HAP-1 (cell line): ENCODE data around the gene CYP46A1.
A peak's percentile ranks its signal among the peaks of the same experiment; 100 is the strongest.
"Not testable (repeated sequence)": the region's sequence is repeated elsewhere in the genome, so short reads cannot be mapped to it uniquely, and the experiment has no call there.

Experiments
- DNase-seq, 2 experiments: peaks; one replicate each; pipeline ENCODE4 v3.0.0-alpha.2; 2016 to 2020; ENCODE audit warnings: low spot score in 2 of 2
- H3K27me3 ChIP-seq: fragments of 250-450 bp; sonication (Bioruptor Pico); 2 replicates; pipeline ENCODE4 v1.5.1; 2020; ENCODE audit warnings: low read depth, mild to moderate bottlenecking, moderate library complexity
- H3K36me3 ChIP-seq: fragments of 250-450 bp; sonication (Bioruptor Pico); replicated peaks from 2 replicates; pipeline ENCODE4 v1.5.1; 2020; ENCODE audit warnings: mild to moderate bottlenecking
- H3K4me1 ChIP-seq: fragments of 250-450 bp; sonication (Bioruptor Pico); 2 replicates; pipeline ENCODE4 v1.5.1; 2020; ENCODE audit warnings: mild to moderate bottlenecking
- H3K4me3 ChIP-seq: fragments of 250-450 bp; sonication (Bioruptor Pico); 2 replicates; pipeline ENCODE4 v1.5.1; 2020; ENCODE audit warnings: mild to moderate bottlenecking, moderate library complexity
- H3K9me3 ChIP-seq: fragments of 250-450 bp; sonication (Bioruptor Pico); 2 replicates; pipeline ENCODE4 v1.5.1; 2020; ENCODE audit warnings: mild to moderate bottlenecking, moderate library complexity
- in situ Hi-C: fragments of 300-500 bp; cut with MboI; formaldehyde crosslinking; loops from 3 replicates; pipeline ENCODE4 v1.14.3; 2020; ENCODE audit warnings: low sequenced_read_pairs, inconsistent platforms, mixed read lengths

Gene CYP46A1

GRCh38 chr14:99649219-99649618 is 34.9 kb upstream of the CYP46A1 start:
- H3K4me3 ChIP-seq, result no peak overlapping the region
- in situ Hi-C loops, result no loop called here
- no peaks in the 10 kb centered on the region for H3K9me3 ChIP-seq
- no peaks in the 10 kb centered on the region for H3K4me1 ChIP-seq
- no peaks in the 10 kb centered on the region for H3K27me3 ChIP-seq
- no peaks in the 10 kb centered on the region for H3K36me3 ChIP-seq
- DNase-seq, result no peak

- no peak overlapping the region for H3K4me3 ChIP-seq
- H3K4me1 ChIP-seq, result no peaks in the 10 kb centered on the region
- no peaks in the 10 kb centered on the region for H3K9me3 ChIP-seq
- in situ Hi-C loops, result no loop called here
- no peaks in the 10 kb centered on the region for H3K36me3 ChIP-seq
- no peak for DNase-seq
- H3K27me3 ChIP-seq, result no peaks in the 10 kb centered on the region
Observed at GRCh38 chr14:99649643-99650042, 34.5 kb upstream of the CYP46A1 start.

- no peak for DNase-seq
- H3K36me3 ChIP-seq, result no peaks in the 10 kb centered on the region
- in situ Hi-C loops, result no loop called here
- H3K4me3 ChIP-seq, result no peak overlapping the region
- no peaks in the 10 kb centered on the region for H3K4me1 ChIP-seq
- no peaks in the 10 kb centered on the region for H3K27me3 ChIP-seq
- no peaks in the 10 kb centered on the region for H3K9me3 ChIP-seq
Observed at GRCh38 chr14:99650189-99650588, 33.9 kb upstream of the CYP46A1 start.

- Histone ChIP-seq H3K4me3 (no peak overlapping the region), H3K27me3 (peaks cover 5% of the 10 kb centered on the region; the same call in 1 of the 2 replicates), H3K36me3 (no peaks in the 10 kb centered on the region), H3K9me3 (no peaks in the 10 kb centered on the region), H3K4me1 (no peaks in the 10 kb centered on the region)
- DNase-seq, result no peak
- in situ Hi-C loops, result no loop called here
Observed at GRCh38 chr14:99651953-99652746, 31.9 kb upstream of the CYP46A1 start.

GRCh38 chr14:99654235-99654985 is 29.7 kb upstream of the CYP46A1 start:
- peaks cover 27% of the 10 kb centered on the region for H3K27me3 ChIP-seq
- no peak overlapping the region for H3K4me3 ChIP-seq
- no peak for DNase-seq
- no peaks in the 10 kb centered on the region for H3K4me1 ChIP-seq
- H3K9me3 ChIP-seq, result no peaks in the 10 kb centered on the region
- in situ Hi-C loops, result no loop called here
- H3K36me3 ChIP-seq, result no peaks in the 10 kb centered on the region

- H3K36me3 ChIP-seq, result no peaks in the 10 kb centered on the region
- no peak for DNase-seq
- H3K27me3 ChIP-seq, result peaks cover 28% of the 10 kb centered on the region
- H3K9me3 ChIP-seq, result no peaks in the 10 kb centered on the region
- no peak overlapping the region for H3K4me3 ChIP-seq
- in situ Hi-C loops, result no loop called here
- H3K4me1 ChIP-seq, result no peaks in the 10 kb centered on the region
Observed at GRCh38 chr14:99655521-99655920, 28.6 kb upstream of the CYP46A1 start.

- no peak for DNase-seq
- Histone ChIP-seq H3K4me3 (no peak overlapping the region), H3K9me3 (no peaks in the 10 kb centered on the region), H3K27me3 (peaks cover 28% of the 10 kb centered on the region), H3K36me3 (no peaks in the 10 kb centered on the region), H3K4me1 (no peaks in the 10 kb centered on the region)
- in situ Hi-C loops, result no loop called here
Observed at GRCh38 chr14:99656171-99656570, 27.9 kb upstream of the CYP46A1 start.

GRCh38 chr14:99657645-99658155 is 26.4 kb upstream of the CYP46A1 start:
- H3K36me3 ChIP-seq, result no peaks in the 10 kb centered on the region
- no peaks in the 10 kb centered on the region for H3K9me3 ChIP-seq
- H3K27me3 ChIP-seq, result peaks cover 28% of the 10 kb centered on the region
- no peak overlapping the region for H3K4me3 ChIP-seq
- DNase-seq, result no peak
- no peaks in the 10 kb centered on the region for H3K4me1 ChIP-seq
- in situ Hi-C loops, result no loop called here

- Histone ChIP-seq H3K27me3 (peaks cover 28% of the 10 kb centered on the region), H3K9me3 (no peaks in the 10 kb centered on the region), H3K4me3 (no peak overlapping the region), H3K36me3 (no peaks in the 10 kb centered on the region), H3K4me1 (no peaks in the 10 kb centered on the region)
- no peak for DNase-seq
- in situ Hi-C loops, result no loop called here
Observed at GRCh38 chr14:99658218-99658845, 25.8 kb upstream of the CYP46A1 start.

GRCh38 chr14:99659333-99659741 is 24.8 kb upstream of the CYP46A1 start:
- in situ Hi-C loops, result no loop called here
- Histone ChIP-seq H3K36me3 (no peaks in the 10 kb centered on the region), H3K27me3 (peaks cover 28% of the 10 kb centered on the region), H3K4me3 (no peak overlapping the region), H3K4me1 (no peaks in the 10 kb centered on the region; the same call in 1 of the 2 replicates), H3K9me3 (no peaks in the 10 kb centered on the region)
- DNase-seq, result peak in 1 of 2 experiments; percentile 26

- Histone ChIP-seq H3K27me3 (peaks cover 28% of the 10 kb centered on the region), H3K36me3 (no peaks in the 10 kb centered on the region), H3K4me1 (no peaks in the 10 kb centered on the region; the same call in 1 of the 2 replicates), H3K4me3 (no peak overlapping the region), H3K9me3 (no peaks in the 10 kb centered on the region)
- no peak for DNase-seq
- in situ Hi-C loops, result no loop called here
Observed at GRCh38 chr14:99660006-99660566, 24.0 kb upstream of the CYP46A1 start.

- Histone ChIP-seq H3K4me3 (no peak overlapping the region), H3K27me3 (peaks cover 28% of the 10 kb centered on the region), H3K9me3 (no peaks in the 10 kb centered on the region), H3K36me3 (no peaks in the 10 kb centered on the region), H3K4me1 (no peaks in the 10 kb centered on the region; the same call in 1 of the 2 replicates)
- no peak for DNase-seq
- in situ Hi-C loops, result no loop called here
Observed at GRCh38 chr14:99660794-99661193, 23.3 kb upstream of the CYP46A1 start.

- in situ Hi-C loops, H3K4me3 ChIP-seq, H3K9me3 ChIP-seq, DNase-seq, H3K36me3 ChIP-seq, H3K4me1 ChIP-seq: not testable (repeated sequence)
- H3K27me3 ChIP-seq, result peaks cover 27% of the 10 kb centered on the region
Observed at GRCh38 chr14:99661206-99661605, 22.9 kb upstream of the CYP46A1 start.
